Chondrocyte (in vitro differentiated cells): Measurements from ENCODE around the gene GUCY1B1. TPM values are rescaled to one million over a fixed set of nuclear protein-coding genes. Genes with fewer than 3 reads are reported as not detected.

ENCODE experiments used
- DNase-seq: peaks from one replicate; pipeline ENCODE4 v3.0.0; 2021; ENCODE audit warnings: mixed read lengths, low spot score
- H3K27ac Mint-ChIP-seq: one replicate; pipeline ENCODE4 v1.8.0; 2021; ENCODE audit warnings: mild to moderate bottlenecking, moderate library complexity, mixed read lengths; ENCODE audit not compliant: unreplicated experiment
- H3K27me3 Mint-ChIP-seq: 2 replicates; pipeline ENCODE4 v1.8.0; 2021; ENCODE audit warnings: low read depth, mixed read lengths
- H3K36me3 Mint-ChIP-seq: 2 replicates; pipeline ENCODE4 v1.8.0; 2021; ENCODE audit warnings: low read depth, mixed read lengths
- H3K4me1 Mint-ChIP-seq: 2 replicates; pipeline ENCODE4 v1.8.0; 2021; ENCODE audit warnings: low read depth, mild to moderate bottlenecking, mixed read lengths
- H3K4me3 Mint-ChIP-seq: one replicate; pipeline ENCODE4 v1.8.0; 2021; ENCODE audit warnings: mild to moderate bottlenecking, moderate library complexity, mixed read lengths; ENCODE audit not compliant: unreplicated experiment
- H3K9me3 Mint-ChIP-seq: 2 replicates; pipeline ENCODE4 v1.8.0; 2021; ENCODE audit warnings: low read depth, mixed read lengths
- total RNA-seq: library from RNA; stranded (reverse); gene quantifications from 3 replicates; pipeline ENCODE4 v1.2.1, GENCODE V29; 2021
- TF ChIP-seq, protein P1 (sequence below): fragments of 200-600 bp; sonication (generic); IDR thresholded peaks from 2 replicates; pipeline ENCODE4 v1.5.0; 2021; ENCODE audit warnings: antibody characterized with exemption, mild to moderate bottlenecking, moderate library complexity

GUCY1B1 gene
- total RNA-seq, 1 donor from 2014 or later, result 20.5 TPM

DNA sequence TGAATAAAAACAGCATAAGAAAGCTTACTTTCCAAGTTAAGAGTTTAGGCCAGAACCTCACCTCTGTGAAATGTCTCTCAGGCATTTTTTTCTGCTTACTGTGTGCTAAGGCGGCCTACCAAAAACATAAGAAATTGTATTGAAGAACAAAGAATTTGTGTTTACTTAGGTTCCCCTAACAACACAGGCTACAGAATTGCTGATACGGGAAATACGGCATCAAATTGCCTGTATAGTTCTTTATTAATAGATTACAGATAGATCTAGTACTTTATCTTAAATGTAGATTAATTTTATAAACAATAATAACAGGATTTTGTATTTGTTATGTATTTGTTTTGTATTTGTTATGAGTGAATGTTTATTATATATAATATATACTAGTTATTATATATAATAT is 94.4 kb downstream of the GUCY1B1 start:
- TF ChIP-seq, protein P1, sequence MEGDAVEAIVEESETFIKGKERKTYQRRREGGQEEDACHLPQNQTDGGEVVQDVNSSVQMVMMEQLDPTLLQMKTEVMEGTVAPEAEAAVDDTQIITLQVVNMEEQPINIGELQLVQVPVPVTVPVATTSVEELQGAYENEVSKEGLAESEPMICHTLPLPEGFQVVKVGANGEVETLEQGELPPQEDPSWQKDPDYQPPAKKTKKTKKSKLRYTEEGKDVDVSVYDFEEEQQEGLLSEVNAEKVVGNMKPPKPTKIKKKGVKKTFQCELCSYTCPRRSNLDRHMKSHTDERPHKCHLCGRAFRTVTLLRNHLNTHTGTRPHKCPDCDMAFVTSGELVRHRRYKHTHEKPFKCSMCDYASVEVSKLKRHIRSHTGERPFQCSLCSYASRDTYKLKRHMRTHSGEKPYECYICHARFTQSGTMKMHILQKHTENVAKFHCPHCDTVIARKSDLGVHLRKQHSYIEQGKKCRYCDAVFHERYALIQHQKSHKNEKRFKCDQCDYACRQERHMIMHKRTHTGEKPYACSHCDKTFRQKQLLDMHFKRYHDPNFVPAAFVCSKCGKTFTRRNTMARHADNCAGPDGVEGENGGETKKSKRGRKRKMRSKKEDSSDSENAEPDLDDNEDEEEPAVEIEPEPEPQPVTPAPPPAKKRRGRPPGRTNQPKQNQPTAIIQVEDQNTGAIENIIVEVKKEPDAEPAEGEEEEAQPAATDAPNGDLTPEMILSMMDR, result no peak
- H3K27ac Mint-ChIP-seq, result no peak overlapping the region

DNA sequence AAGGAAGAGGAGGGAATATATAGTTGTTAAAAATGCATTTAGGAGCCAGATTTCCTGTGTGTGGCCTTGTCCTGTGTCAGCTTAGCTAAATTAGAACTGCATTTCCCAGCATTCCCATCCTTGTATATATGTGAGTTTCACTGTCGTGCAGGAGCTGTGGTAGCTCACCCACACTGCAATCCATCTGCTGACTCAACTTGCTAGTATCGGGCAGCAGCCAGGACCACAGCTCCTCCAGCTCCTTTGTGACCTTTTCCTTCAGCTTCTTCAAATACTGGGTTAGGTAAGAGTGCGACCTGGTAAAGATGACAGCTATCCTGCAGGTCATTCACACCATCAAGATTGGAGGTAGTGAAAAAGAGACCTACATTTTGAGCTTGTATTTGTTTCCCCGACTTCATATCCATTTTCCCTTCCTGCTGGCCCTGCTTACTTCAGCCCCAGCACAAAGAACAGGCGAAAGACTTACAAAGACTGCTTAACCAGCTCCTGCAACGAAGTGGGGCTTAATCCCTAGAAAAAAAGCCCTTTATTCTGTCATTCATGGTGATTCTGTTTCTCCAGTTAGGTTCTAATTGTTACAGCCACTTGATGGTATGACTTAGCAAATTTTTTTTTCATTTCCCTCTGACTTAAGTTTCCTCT is 95.9 kb downstream of the GUCY1B1 start:
- H3K4me1 Mint-ChIP-seq, result peaks cover 3% of the 10 kb centered on the region
- no peak overlapping the region for H3K4me3 Mint-ChIP-seq
- no peak overlapping the region for H3K27ac Mint-ChIP-seq
- peaks cover 5% of the 10 kb centered on the region for H3K9me3 Mint-ChIP-seq
- H3K36me3 Mint-ChIP-seq, result peaks cover 1% of the 10 kb centered on the region
- TF ChIP-seq, protein P1, result no peak
- no peak for DNase-seq
- H3K27me3 Mint-ChIP-seq, result no peaks in the 10 kb centered on the region

More for the DNA sequence above, 94.4 kb downstream of the GUCY1B1 start:
- no peak for DNase-seq
- Mint-ChIP-seq H3K36me3 (peaks cover 1% of the 10 kb centered on the region), H3K4me3 (no peak overlapping the region), H3K4me1 (peaks cover 3% of the 10 kb centered on the region), H3K9me3 (peaks cover 5% of the 10 kb centered on the region), H3K27me3 (no peaks in the 10 kb centered on the region)

DNA sequence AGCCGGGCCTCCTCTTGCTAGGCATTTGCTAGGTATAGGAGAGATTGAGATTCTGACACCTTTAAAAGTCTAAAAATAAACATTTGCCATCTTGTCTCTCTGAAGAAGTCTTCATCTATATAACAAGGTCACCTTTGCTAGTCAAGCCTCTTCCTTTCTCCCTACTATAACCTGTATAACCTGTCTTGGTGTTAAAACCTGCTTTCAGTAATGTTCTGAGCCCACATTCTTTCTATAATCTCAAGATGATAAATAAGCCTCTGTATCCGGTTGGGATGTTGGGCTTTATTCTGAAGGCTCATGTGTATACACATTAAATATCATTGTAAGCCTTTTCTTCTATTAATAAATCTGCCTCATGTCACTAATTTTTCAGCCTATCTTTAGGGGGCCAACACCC is 97.1 kb downstream of the GUCY1B1 start:
- no peak for DNase-seq
- Mint-ChIP-seq H3K9me3 (peaks cover 3% of the 10 kb centered on the region), H3K27ac (no peak overlapping the region), H3K27me3 (no peaks in the 10 kb centered on the region), H3K4me3 (no peak overlapping the region), H3K36me3 (no peaks in the 10 kb centered on the region), H3K4me1 (peaks cover 3% of the 10 kb centered on the region)
- TF ChIP-seq, protein P1, result no peak

Other genes starting within 250 kb of the GUCY1B1 start
- gene GUCY1A1, start 92.2 kb upstream of the GUCY1B1 start, total RNA-seq, result 29.4 to 33.9 TPM (median 30.9 TPM) in 3 replicates
- gene ASIC5, start 107.3 kb downstream of the GUCY1B1 start, total RNA-seq, result not detected in 3 replicates
- gene TDO2, start 144.7 kb downstream of the GUCY1B1 start, total RNA-seq, result not detected in 3 replicates
- 7.2 to 13.9 TPM (median 7.5 TPM) in 3 replicates for gene CTSO, start 194.8 kb downstream of the GUCY1B1 start, total RNA-seq